ENCODE data around the gene LHFPL3. TPM values are rescaled to one million over a fixed set of nuclear protein-coding genes. Genes with fewer than 3 reads are reported as not detected.

LHFPL3 gene
- total and polyA plus RNA-seq, 2 donors (not counting 3 experiments of a cell fraction or from before 2014, with no cell fraction given), result not detected

DNA sequence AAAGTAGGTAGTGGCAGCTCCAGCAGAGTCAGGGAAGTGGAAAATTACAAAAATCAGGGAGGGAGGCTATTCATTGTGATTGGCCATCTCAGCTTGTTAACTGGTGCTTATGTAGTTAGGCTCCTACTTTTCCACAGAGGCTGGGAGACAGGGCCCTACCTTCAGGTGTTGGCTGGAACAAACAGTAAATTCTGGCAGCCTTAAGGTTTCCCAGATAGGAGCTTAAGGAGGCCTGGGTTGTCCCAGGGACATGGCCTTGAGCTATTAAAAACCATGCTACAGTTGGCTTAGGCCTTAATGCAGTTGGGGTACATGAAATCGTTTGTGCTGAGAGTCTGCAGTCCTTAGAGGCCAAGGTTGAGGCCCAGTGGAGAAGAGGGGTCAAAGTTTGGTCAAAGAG is 324.5 kb downstream of the LHFPL3 start:
- FAIRE-seq (no peak), DNase-seq (ENCODE audit: low read depth, low spot score) (no peak)
- H3K4me2 ChIP-seq (ENCODE audit: insufficient read depth, low read length), result no peak overlapping the region
- no peaks in the 10 kb centered on the region for H3K9me3 ChIP-seq (replicated peaks; ENCODE audit: control insufficient read depth, insufficient read depth, low read length)
- no peak for TF ChIP-seq POLR2AphosphoS5 (IDR thresholded peaks at IDR 0.05; ENCODE audit: insufficient read depth, low read depth, low read length)
- TF ChIP-seq MYC (IDR thresholded peaks at IDR 0.05; ENCODE audit: low read depth, low read length), result no peak
- no peak for TF ChIP-seq POLR2A (IDR thresholded peaks at IDR 0.05; ENCODE audit: low read depth, low read length)
- TF ChIP-seq, protein P1, sequence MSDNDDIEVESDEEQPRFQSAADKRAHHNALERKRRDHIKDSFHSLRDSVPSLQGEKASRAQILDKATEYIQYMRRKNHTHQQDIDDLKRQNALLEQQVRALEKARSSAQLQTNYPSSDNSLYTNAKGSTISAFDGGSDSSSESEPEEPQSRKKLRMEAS (IDR thresholded peaks at IDR 0.05; ENCODE audit: insufficient read depth, insufficient read length), result no peak
- TF ChIP-seq FOS (IDR thresholded peaks at IDR 0.05; ENCODE audit: borderline replicate concordance, insufficient read depth, low read length), result no peak
- TF ChIP-seq EZH2 (IDR thresholded peaks at IDR 0.05; ENCODE audit: borderline replicate concordance, low read depth, low read length, severe bottlenecking), result no peak
- TF ChIP-seq JUN (IDR thresholded peaks at IDR 0.05; ENCODE audit: borderline replicate concordance, insufficient read depth, insufficient read length, low read depth), result no peak
- TF ChIP-seq, protein P2, sequence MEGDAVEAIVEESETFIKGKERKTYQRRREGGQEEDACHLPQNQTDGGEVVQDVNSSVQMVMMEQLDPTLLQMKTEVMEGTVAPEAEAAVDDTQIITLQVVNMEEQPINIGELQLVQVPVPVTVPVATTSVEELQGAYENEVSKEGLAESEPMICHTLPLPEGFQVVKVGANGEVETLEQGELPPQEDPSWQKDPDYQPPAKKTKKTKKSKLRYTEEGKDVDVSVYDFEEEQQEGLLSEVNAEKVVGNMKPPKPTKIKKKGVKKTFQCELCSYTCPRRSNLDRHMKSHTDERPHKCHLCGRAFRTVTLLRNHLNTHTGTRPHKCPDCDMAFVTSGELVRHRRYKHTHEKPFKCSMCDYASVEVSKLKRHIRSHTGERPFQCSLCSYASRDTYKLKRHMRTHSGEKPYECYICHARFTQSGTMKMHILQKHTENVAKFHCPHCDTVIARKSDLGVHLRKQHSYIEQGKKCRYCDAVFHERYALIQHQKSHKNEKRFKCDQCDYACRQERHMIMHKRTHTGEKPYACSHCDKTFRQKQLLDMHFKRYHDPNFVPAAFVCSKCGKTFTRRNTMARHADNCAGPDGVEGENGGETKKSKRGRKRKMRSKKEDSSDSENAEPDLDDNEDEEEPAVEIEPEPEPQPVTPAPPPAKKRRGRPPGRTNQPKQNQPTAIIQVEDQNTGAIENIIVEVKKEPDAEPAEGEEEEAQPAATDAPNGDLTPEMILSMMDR (IDR thresholded peaks at IDR 0.05; ENCODE audit: extremely low read depth in 1 of 2, insufficient read depth in 1 of 2, low read depth in 1 of 2, low read length in 2 of 2), result no peak
- no peak for TF ChIP-seq GATA2 (IDR thresholded peaks at IDR 0.05; ENCODE audit: insufficient read depth, insufficient read length, low read depth, low read length)
- no peak overlapping the region for H3K4me3 ChIP-seq (replicated peaks in 1 of 3; ENCODE audit: insufficient read depth in 1 of 3, low read depth in 1 of 3, low read length in 3 of 3)
- H3K9ac ChIP-seq (replicated peaks; ENCODE audit: extremely low read depth, insufficient read depth, low read length), result no peak overlapping the region
- H2AFZ ChIP-seq (ENCODE audit: low read depth, low read length), result no peak overlapping the region
- POLR2A ChIA-PET, result no interaction called here
- no peaks in the 10 kb centered on the region for H3K36me3 ChIP-seq (ENCODE audit: control insufficient read depth in 2 of 2, extremely low read depth in 1 of 2, insufficient read depth in 2 of 2, low read length in 2 of 2)
- dilution Hi-C loops (cut with MboI; ENCODE audit: extremely low pct_ligation_motif_present, low sequenced_read_pairs), result no loop called here
- CTCF ChIA-PET, result interaction anchor here (4.0 kb wide), 1 partner anchor 9 kb away, joined by 29 read pairs; no protein-coding TSS in a partner anchor
- H3K27ac ChIP-seq (ENCODE audit: insufficient read depth, low read depth, low read length), result no peak overlapping the region
- H4K20me1 ChIP-seq (replicated peaks; ENCODE audit: control insufficient read depth, extremely low read depth, insufficient read depth, low read length), result no peaks in the 10 kb centered on the region
- intact Hi-C loops (cut with micrococcal nuclease), result no loop called here
- H3K9me1 ChIP-seq (replicated peaks; ENCODE audit: control insufficient read depth, extremely low read depth, insufficient read depth, low read length), result no peaks in the 10 kb centered on the region
- no TSS peak for BruUV-seq (replicated peaks)
- H3K27me3 ChIP-seq (ENCODE audit: control insufficient read depth in 2 of 2, insufficient read depth in 2 of 2, low read length in 2 of 2), result peaks cover 0 to 2% of the 10 kb centered on the region in 2 experiments
- H3K79me2 ChIP-seq (ENCODE audit: control insufficient read depth, insufficient read depth, low read length), result no peaks in the 10 kb centered on the region
- no peaks in the 10 kb centered on the region for H3K4me1 ChIP-seq (ENCODE audit: control insufficient read depth, extremely low read depth, insufficient read depth, low read length)

All from endothelial cell of umbilical vein (primary cell).